ENCODE results near the gene GSTM5.
"Not testable (repeated sequence)": the region's sequence is repeated elsewhere in the genome, so short reads cannot be mapped to it uniquely, and the experiment has no call there.

GSTM5 gene

GRCh38 chr1:109726728-109727373, 14.8 kb downstream of the GSTM5 start:
- DNase-seq (ENCODE audit: low read depth in 2 of 2, low spot score in 1 of 2): no peak

GRCh38 chr1:109728870-109729269, 16.8 kb downstream of the GSTM5 start:
- DNase-seq (ENCODE audit: low read depth in 2 of 2, low spot score in 1 of 2): no peak

- no peak for DNase-seq (ENCODE audit: low read depth in 2 of 2, low spot score in 1 of 2)
Observed at GRCh38 chr1:109730666-109731065, 18.6 kb downstream of the GSTM5 start.

- no peak for DNase-seq (ENCODE audit: low read depth in 2 of 2, low spot score in 1 of 2)
Observed at GRCh38 chr1:109732390-109732881, 20.4 kb downstream of the GSTM5 start.

- no peak for DNase-seq (ENCODE audit: low read depth in 2 of 2, low spot score in 1 of 2)
Observed at GRCh38 chr1:109733236-109733870, 21.3 kb downstream of the GSTM5 start.

- DNase-seq (ENCODE audit: low read depth in 2 of 2, low spot score in 1 of 2): peak; percentile 63 to 73
Observed at GRCh38 chr1:109739738-109740614, 27.9 kb downstream of the GSTM5 start.

- DNase-seq (ENCODE audit: low read depth in 2 of 2, low spot score in 1 of 2): no peak
Observed at GRCh38 chr1:109740615-109741373, 28.7 kb downstream of the GSTM5 start, which contains the start of gene GSTM3. Gene GSTM3 (minus strand): TSS chr1:109741038. CDS start chr1:109740287, 751 bp downstream.

GRCh38 chr1:109748311-109748710, 36.3 kb downstream of the GSTM5 start:
- DNase-seq (ENCODE audit: low read depth in 2 of 2, low spot score in 1 of 2): not testable (repeated sequence)

GRCh38 chr1:109749221-109749620, 37.2 kb downstream of the GSTM5 start:
- DNase-seq (ENCODE audit: low read depth in 2 of 2, low spot score in 1 of 2): no peak

GRCh38 chr1:109750241-109750882, 38.3 kb downstream of the GSTM5 start:
- DNase-seq (ENCODE audit: low read depth in 2 of 2, low spot score in 1 of 2): no peak

GRCh38 chr1:109750920-109751319, 38.9 kb downstream of the GSTM5 start:
- DNase-seq (ENCODE audit: low read depth in 2 of 2, low spot score in 1 of 2): no peak

- DNase-seq (ENCODE audit: low read depth in 2 of 2, low spot score in 1 of 2): no peak
Observed at GRCh38 chr1:109751531-109752260, 39.6 kb downstream of the GSTM5 start.

GRCh38 chr1:109754738-109755137, 42.7 kb downstream of the GSTM5 start:
- DNase-seq (ENCODE audit: low read depth in 2 of 2, low spot score in 1 of 2): no peak

GRCh38 chr1:109756325-109756724, 44.3 kb downstream of the GSTM5 start:
- not testable (repeated sequence) for DNase-seq (ENCODE audit: low read depth in 2 of 2, low spot score in 1 of 2)

- DNase-seq (ENCODE audit: low read depth in 2 of 2, low spot score in 1 of 2): no peak
Observed at GRCh38 chr1:109756848-109757521, 44.9 kb downstream of the GSTM5 start.

- no peak for DNase-seq (ENCODE audit: low read depth in 2 of 2, low spot score in 1 of 2)
Observed at GRCh38 chr1:109757936-109758786, 46.1 kb downstream of the GSTM5 start.

GRCh38 chr1:109759513-109760334, 47.7 kb downstream of the GSTM5 start:
- no peak for DNase-seq (ENCODE audit: low read depth in 2 of 2, low spot score in 1 of 2)
